Posterior vena cava (tissue), 2 donors: ENCODE data around the gene ATP13A2. TPM values are rescaled to one million over a fixed set of nuclear protein-coding genes. Genes with fewer than 3 reads are reported as not detected.

Experiments
- DNase-seq: peaks from one replicate; pipeline ENCODE4 v3.0.0-alpha.2; 2020; ENCODE audit warnings: low spot score
- intact Hi-C, 2 donors: fragments of 100-400 bp; cut with DNase I; formaldehyde crosslinking; loops; one replicate each; pipeline versions ENCODE4 v1.14.1 to v1.14.2; 2022 to 2023
- total RNA-seq, 2 donors: library from RNA; stranded (reverse); fragmentation: NEBNext Ultra II Directional; extraction: Animal tissue kit (Norgen Biotek cat#: 25700); gene quantifications; one replicate each; pipeline ENCODE4 v1.2.1, GENCODE V29; 2021
- donor health status: DM: yes; HTN: yes; CAD: no.
- donor health status: DM: yes; HTN: yes; CAD: no.

ATP13A2 gene
- total RNA-seq, 2 donors from 2014 or later, result 20.2 to 27.6 TPM

DNA sequence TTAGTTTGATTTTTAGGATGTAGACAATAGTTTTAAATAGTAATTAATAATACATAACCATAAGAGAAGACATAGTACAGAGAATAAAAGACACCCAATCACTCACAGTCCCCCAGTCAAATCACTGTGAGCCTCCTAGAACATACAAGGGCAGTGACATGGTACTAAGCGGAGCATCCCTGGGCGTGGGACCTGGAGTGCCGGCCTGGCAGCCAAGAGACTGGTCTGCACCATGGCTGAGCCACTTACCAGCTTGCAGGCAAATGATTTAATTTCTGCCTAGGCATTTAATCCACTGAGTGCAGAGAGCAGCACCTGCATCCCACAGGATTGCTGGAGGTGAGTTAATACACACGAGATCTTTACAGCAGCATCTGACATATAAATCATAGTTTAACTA lies 21.8 kb upstream of the ATP13A2 start:
- intact Hi-C loops, result no loop called here
- peak; percentile 59 for DNase-seq

GRCh38 chr1:17032741-17033140 lies 21.0 kb upstream of the ATP13A2 start:
- no peak for DNase-seq
- intact Hi-C loops, result no loop called here

- DNase-seq, result no peak
- intact Hi-C loops, result no loop called here
Observed at GRCh38 chr1:17031436-17031835, 19.7 kb upstream of the ATP13A2 start.

- intact Hi-C loops, result no loop called here
- DNase-seq, result peak; percentile 12
Observed at GRCh38 chr1:17030206-17030605, 18.5 kb upstream of the ATP13A2 start.

DNA sequence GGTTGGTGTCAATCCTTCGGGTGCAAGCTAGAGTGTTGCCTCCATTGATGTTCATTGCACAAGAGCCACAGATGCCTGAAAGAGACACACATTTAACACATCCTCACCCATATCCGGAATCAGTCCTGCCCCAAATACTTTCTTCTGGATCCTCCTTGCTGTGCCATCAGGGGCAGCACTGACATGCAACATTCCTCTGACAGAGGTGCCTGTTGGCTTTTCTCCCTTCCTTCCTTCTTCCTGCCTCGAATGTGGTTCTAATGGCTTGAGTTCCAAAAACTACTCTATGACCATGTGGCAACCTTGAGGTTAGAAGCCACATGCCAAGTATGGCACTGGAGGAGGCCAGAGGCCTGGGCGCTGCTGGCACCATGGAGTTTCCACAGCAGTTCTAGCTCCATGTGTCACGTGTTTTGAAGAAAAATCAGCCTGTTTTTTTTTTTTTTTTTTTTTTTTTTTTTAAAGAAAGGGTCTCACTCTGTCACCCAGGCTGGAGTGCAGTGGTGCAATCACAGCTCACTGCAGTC lies 17.0 kb upstream of the ATP13A2 start:
- DNase-seq, result peak; percentile 55
- intact Hi-C loops, result no loop called here

DNA sequence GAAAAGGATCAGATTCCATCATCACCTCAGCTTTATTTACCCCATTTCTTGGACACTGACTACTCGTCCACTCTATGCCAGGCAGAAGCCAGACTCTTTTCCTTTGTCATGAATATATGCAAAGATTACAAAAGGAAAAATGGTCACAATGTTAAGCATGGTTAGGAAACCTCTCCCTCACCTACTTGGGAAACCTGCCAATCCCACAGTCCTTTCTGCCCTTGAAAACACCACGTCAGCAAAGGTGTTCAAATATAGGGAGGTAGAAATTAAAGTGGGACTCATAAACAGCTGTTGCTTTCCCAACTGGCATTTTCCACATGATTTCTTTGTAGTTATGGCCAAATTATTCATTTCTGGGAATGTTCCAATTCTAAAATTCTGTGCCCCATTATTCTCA lies 16.2 kb upstream of the ATP13A2 start:
- intact Hi-C loops, result no loop called here
- no peak for DNase-seq

- intact Hi-C loops, result no loop called here
- peak; percentile 79 for DNase-seq
Observed at GRCh38 chr1:17027403-17027802, 15.7 kb upstream of the ATP13A2 start.

DNA sequence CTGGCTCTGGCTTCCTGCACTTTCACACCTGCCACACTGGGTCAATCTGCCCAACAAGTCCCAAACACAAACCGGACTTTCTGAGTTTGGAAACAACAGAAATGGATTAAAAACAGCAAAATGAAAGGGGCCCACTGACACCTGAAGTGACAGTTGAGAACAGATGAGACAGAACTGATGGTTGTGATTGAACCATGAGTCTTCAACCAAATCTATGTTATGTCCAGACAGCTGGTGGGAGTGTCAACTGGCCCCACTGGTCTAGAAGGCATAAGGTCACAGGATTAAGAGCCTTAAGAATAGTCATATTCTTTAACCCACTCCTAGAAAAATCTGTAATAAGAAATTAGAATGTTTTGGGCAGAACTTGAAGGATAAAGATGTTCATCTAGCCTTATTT lies 13.0 kb upstream of the ATP13A2 start:
- intact Hi-C loops, result no loop called here
- DNase-seq, result no peak

- peak; percentile 14 for DNase-seq
- intact Hi-C loops, result no loop called here
Observed at GRCh38 chr1:17023573-17023972, 11.8 kb upstream of the ATP13A2 start.

DNA sequence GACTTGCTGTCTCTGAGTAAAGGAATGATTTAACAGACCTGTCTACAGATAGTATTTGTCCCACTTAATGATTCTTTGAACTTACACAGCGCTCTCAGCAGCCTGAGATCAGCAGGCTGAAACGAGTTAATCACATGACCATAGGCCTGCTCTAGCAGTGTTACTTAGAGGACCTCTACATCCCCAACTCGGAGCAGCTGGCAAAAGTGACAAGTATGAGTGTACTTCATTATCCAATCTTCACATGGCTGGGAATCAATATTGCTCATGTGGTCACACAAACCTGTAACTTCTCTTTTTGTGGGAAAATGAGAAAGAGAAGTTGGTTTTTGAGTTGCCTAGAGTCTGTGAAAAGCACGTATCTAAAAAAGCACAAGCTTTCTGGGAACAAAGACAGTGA lies 11.4 kb upstream of the ATP13A2 start:
- intact Hi-C loops, result no loop called here
- DNase-seq, result peak; percentile 22

GRCh38 chr1:17021896-17022295 lies 10.2 kb upstream of the ATP13A2 start:
- intact Hi-C loops, result no loop called here
- peak; percentile 47 for DNase-seq

DNA sequence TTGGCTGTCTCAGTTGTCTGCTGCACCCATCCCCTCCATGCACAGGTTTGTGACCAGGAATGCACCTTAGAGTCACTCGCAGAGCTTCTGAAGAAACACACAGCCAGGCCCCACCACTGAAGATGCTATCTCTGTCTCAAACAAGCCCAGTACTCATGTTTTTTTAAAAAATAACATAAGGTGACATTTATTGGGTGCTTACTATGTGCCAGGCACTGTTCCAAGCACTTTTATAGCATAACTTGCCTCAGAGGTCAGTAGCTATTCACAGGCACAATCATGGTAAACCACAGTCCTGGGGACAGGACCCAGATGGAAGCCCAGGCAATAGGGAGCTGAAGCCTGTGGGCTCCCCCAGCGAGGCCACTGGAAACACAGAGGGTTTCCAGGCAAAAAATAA lies 8.8 kb upstream of the ATP13A2 start:
- intact Hi-C loops, result no loop called here
- no peak for DNase-seq

GRCh38 chr1:17018849-17019248 lies 7.1 kb upstream of the ATP13A2 start:
- intact Hi-C loops, result no loop called here
- peak; percentile 17 for DNase-seq

- intact Hi-C loops, result no loop called here
- DNase-seq, result peak; percentile 9
Observed at GRCh38 chr1:17017435-17017834, 5.7 kb upstream of the ATP13A2 start.

GRCh38 chr1:17016317-17016661 lies 4.6 kb upstream of the ATP13A2 start:
- DNase-seq, result no peak
- intact Hi-C loops, result no loop called here

DNA sequence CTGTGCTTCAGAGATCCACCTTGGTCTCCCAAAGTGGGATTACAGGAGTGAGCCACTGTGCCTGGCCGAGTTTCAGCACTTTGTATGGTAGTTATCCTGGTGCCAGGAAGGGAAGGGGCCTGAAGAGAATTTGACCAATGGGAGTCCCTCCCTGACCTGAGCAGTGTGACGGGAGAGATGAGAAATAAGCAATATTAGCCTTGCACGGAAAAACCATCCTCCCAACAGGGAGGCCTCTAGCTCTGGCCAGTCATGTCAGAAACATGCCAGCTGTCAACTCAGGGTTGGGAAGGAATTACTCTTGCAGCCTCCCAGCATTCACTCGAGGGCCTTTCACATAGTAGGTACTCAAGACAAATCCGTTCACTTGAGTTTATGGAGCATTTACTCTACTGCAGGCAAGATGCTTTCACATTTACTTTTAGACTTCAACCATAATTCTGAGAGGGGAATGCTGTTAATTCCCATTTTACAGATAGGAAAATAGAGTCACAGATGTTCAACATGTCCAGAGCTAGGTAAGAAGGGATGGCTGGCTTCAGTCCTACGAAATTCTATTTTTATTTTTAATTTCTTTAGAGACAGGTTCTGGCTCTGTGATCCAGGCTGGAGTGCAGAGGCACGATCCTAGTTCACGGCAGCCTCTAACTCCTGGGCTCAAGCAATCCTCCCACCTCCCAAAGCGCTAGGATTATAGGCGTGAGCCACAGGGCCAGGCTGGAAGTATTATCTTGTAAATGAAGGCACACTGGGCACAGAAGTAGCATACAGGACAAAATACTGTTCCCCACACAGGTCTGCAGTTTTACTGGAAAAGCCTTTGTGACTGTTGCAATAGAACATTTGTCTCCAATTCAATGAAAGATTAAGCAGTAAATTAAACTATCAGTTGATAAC lies 3.2 kb upstream of the ATP13A2 start:
- no peak for DNase-seq
- intact Hi-C loops, result no loop called here

DNA sequence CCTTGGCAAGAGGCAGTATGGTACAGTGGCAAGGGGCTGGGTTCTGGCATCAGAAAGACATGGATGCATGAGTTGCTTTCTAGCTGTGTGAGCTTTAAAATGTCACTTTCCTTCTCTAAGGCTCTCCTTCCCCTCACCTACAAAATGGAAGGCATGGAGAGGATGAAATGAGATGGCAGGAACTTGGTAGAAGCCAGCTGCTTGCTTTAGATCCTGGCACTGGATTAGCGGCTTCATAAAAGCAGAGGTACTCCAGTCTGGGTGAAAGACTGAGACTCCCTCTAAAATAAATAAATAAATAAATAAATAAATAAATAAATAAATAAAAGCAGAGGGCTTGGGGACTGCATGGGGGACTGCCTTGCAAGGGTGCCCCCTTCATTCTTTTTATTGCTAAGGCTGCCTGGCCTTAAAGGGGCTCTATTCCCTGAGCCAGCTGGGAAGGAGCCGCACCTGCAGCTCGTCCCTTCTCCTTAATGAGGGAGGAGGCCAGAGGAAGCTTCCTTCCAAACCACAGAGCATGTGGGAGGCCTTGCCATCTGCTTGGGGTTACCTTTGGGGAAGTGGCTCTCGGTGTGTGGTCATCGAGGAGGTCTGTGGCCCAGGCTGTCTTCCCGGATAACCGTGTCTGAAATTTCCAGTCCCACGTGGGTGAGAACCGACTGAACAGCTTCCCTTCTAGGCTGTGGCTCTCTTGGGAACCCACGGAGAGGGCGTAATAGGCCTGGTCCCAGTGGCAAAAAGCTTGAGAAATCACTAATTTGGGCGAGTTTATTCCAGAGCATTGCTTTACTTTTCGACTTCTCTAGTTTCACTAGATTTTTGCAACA lies 2.0 kb upstream of the ATP13A2 start:
- peak; percentile 69 for DNase-seq
- intact Hi-C loops, result no loop called here

DNA sequence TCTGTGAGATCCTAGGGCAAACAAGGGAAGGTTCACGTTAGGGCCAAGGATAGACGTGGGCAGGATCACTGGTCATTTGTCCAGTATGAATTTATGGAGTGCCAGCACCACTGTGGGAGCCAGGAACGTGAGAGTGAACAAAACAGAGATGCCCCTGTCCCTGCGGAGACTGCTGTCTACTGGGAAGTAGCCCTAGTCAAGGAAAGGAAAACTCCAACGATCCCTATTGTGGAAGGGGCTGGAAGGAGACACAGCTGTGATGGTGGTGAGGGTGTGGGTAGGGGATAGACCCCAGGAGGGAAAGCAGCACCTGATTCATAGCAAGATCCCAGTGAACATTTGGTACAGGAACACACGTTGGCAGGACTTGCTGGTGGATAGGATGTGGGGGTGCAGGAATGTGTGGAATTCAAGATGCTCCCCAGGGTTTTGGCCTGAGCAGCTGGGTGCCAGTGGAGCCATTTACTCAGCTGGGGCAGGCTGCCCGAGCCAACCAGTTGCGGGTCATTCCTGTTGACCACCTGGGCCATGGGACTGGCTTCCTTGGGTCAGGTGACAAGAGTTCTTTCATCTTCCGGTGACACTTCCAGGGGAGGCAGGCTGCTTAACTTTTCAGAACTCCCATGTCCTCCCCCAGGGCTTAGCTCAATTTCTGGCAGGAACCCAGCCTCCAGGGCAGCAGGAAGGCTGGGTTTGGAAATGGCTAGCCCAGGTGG lies 1.2 kb upstream of the ATP13A2 start:
- DNase-seq, result peak; percentile 49
- intact Hi-C loops, result no loop called here

DNA sequence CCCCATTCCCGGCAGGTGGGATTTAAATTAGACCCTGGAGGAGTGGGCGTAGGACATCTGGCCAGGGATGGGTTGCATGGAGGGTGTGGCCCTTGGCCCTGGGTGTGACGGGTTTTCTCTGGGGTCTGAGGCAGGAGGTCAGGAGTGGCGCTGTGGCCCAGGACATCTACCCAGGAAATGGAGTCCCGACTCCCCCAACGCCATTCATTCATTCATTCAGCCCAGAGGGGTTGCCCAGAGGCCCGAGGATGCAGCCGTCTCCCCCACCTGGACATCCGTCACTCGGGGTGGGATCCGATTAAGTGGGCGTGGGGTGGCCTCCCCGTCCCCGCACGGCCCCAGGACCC lies 663 bp downstream of the ATP13A2 start:
- intact Hi-C loops, result no loop called here
- DNase-seq, result no peak

GRCh38 chr1:17009706-17010105 lies 2.0 kb downstream of the ATP13A2 start:
- DNase-seq, result no peak
- intact Hi-C loops, result no loop called here
